ENCODE results near the gene SMIM29. TPM values are rescaled to one million over a fixed set of nuclear protein-coding genes. Genes with fewer than 3 reads are reported as not detected.
A peak's percentile ranks its signal among the peaks of the same experiment; 100 is the strongest.

Gene SMIM29
- total RNA-seq, 1 experiment from 2014 or later = 5.4 TPM

DNA sequence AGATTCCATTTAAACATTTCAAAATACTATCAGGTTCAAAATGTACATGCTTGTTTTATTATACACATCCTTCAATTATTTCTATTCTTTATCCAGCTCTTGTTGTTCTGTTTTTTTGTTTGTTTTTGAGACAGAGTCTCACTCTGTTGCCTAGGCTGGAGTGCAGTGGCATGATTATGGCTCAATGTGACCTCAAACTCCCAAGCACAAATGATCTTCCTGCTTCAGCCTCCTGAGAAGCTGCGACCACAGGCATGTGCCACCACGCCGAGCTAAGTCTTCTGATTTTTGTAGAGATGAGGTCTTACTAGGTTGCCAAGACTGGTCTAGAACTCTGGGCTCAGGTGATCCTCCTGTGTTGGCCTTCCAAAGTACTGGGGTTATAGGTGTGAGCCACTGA is 44.1 kb upstream of the SMIM29 start:
- no peak overlapping the region for H2BK120ac ChIP-seq (ENCODE audit: low read depth, low read length, poor library complexity, severe bottlenecking)
- no peak overlapping the region for H4K5ac ChIP-seq (ENCODE audit: insufficient read length, low read depth, low read length)
- no peak overlapping the region for H2AFZ ChIP-seq (ENCODE audit: low read length)
- H3K9me3 ChIP-seq (ENCODE audit: control insufficient read depth, low read depth, low read length) = no peaks in the 10 kb centered on the region
- H4K20me1 ChIP-seq (ENCODE audit: control insufficient read depth, insufficient read depth, insufficient read length) = no peaks in the 10 kb centered on the region
- no peaks in the 10 kb centered on the region for H3K4me1 Mint-ChIP-seq
- no peak overlapping the region for H3K4ac ChIP-seq (ENCODE audit: low read depth, low read length)
- H3K56ac ChIP-seq (ENCODE audit: insufficient read length, low read depth, low read length) = no peak overlapping the region
- no peak overlapping the region for H2BK20ac ChIP-seq (ENCODE audit: low read depth, low read length, poor library complexity, severe bottlenecking)
- H3K4me3 Mint-ChIP-seq = no peak overlapping the region
- no peak overlapping the region for H2BK12ac ChIP-seq (ENCODE audit: insufficient read length, low read depth, low read length)
- H3K79me1 ChIP-seq (ENCODE audit: insufficient read depth, low read depth, low read length, poor library complexity, severe bottlenecking) = no peaks in the 10 kb centered on the region
- DNase-seq = no peak
- no CpG with 5 or more reads among the region's 3 CpGs for WGBS (ENCODE audit: extremely low coverage, insufficient read length, low lambda C conversion rate)
- H3K9me3 Mint-ChIP-seq = no peaks in the 10 kb centered on the region
- no peak overlapping the region for H3K23ac ChIP-seq (ENCODE audit: insufficient read length, low read depth, low read length)
- no peak overlapping the region for H4K91ac ChIP-seq (ENCODE audit: insufficient read length, low read depth, low read length)
- peaks cover 9 to 36% (median 32%) of the 10 kb centered on the region in 3 experiments; a peak in 6 of 7 replicates for H3K36me3 Mint-ChIP-seq (ENCODE audit: insufficient read depth in 1 of 3, low read depth in 3 of 3)
- no peaks in the 10 kb centered on the region for H3K4me1 ChIP-seq (ENCODE audit: insufficient read depth, low read length)
- H3K18ac ChIP-seq (ENCODE audit: insufficient read length, low read depth, low read length) = no peak overlapping the region
- no peak overlapping the region for H3K4me2 ChIP-seq (ENCODE audit: insufficient read depth, insufficient read length, low read length)
- no peaks in the 10 kb centered on the region for H3K79me2 ChIP-seq (ENCODE audit: insufficient read depth, low read length)
- H3K27ac Mint-ChIP-seq = peak overlapping the region in 1 of 3 experiments; percentile 32; a peak in 2 of 7 replicates
- H3K23me2 ChIP-seq (ENCODE audit: insufficient read length, low read depth, low read length, poor library complexity, severe bottlenecking) = no peaks in the 10 kb centered on the region
- no peak overlapping the region for H2BK5ac ChIP-seq (ENCODE audit: insufficient read length, low read length)
- H2AK5ac ChIP-seq (ENCODE audit: insufficient read length, low read length) = no peak overlapping the region
- no peak overlapping the region for H3T11ph ChIP-seq (ENCODE audit: low read length)
- H3K27me3 ChIP-seq (ENCODE audit: insufficient read depth, low read length) = no peaks in the 10 kb centered on the region
- no peak overlapping the region for H4K8ac ChIP-seq (replicated peaks; ENCODE audit: insufficient read length, low read depth, low read length)
- no peak overlapping the region for H3K14ac ChIP-seq (ENCODE audit: insufficient read depth, low read length)
- no peak overlapping the region for H3K9ac ChIP-seq (ENCODE audit: extremely low read depth, insufficient read length, low read length)
- no peak overlapping the region for H3K27ac ChIP-seq (ENCODE audit: insufficient read length, low read depth, low read length)
- H2BK15ac ChIP-seq (ENCODE audit: low read depth, low read length) = no peak overlapping the region
- no peaks in the 10 kb centered on the region for H3K27me3 Mint-ChIP-seq (ENCODE audit: low read depth)
- TF ChIP-seq, protein P1, sequence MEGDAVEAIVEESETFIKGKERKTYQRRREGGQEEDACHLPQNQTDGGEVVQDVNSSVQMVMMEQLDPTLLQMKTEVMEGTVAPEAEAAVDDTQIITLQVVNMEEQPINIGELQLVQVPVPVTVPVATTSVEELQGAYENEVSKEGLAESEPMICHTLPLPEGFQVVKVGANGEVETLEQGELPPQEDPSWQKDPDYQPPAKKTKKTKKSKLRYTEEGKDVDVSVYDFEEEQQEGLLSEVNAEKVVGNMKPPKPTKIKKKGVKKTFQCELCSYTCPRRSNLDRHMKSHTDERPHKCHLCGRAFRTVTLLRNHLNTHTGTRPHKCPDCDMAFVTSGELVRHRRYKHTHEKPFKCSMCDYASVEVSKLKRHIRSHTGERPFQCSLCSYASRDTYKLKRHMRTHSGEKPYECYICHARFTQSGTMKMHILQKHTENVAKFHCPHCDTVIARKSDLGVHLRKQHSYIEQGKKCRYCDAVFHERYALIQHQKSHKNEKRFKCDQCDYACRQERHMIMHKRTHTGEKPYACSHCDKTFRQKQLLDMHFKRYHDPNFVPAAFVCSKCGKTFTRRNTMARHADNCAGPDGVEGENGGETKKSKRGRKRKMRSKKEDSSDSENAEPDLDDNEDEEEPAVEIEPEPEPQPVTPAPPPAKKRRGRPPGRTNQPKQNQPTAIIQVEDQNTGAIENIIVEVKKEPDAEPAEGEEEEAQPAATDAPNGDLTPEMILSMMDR (conservative IDR thresholded peaks at IDR 0.05) = no peak
